Measurements from ENCODE around the gene CCNK. TPM values are rescaled to one million over a fixed set of nuclear protein-coding genes. Genes with fewer than 3 reads are reported as not detected.

The CCNK gene
- total and polyA plus RNA-seq, 2 of the 13 experiments (the other 11 are each of a cell fraction or from before 2014, with no cell fraction given) = 4.9 to 9.7 TPM

DNA sequence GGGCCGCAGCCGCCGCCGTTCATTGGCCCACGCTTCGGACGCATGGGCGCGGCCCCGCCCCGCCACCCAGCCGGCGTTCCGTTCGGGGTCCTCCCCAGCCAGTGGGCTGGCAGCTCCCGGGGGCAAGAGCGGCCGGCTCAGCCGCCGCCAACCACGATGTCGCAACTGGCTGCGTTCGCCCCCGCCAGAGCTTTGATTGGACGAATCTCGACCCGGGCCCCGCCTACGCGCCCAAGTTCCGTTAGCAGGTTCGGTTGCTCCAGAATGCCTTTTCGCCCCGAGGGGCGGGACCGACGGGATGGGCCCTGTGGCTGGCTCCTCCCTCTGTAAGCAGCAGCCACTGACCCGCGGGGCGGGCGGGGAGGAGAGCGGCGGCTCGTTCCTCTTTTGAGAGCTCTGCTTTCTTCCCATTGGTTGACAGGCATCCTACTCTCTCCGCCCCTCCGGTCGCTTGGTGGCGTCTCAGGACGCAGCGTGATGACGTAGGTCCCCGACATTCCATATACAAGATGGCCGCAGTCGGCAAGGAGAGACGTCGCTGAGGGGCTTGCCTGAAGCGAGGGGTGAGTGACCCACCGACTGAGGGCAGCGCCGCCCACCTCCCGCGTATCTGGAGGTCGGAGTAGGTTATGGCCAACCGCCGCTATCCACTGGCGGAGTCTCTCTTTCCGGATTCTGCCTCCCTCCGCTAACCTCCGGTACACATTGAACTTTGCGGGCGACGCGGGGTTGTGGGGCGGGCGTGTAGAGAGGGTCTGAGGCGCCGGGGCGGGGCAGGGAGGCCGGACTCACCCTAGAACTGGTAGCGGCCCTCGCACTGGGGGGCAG lies at the start of gene CCNK (continued):
- TF ChIP-seq, protein P1, sequence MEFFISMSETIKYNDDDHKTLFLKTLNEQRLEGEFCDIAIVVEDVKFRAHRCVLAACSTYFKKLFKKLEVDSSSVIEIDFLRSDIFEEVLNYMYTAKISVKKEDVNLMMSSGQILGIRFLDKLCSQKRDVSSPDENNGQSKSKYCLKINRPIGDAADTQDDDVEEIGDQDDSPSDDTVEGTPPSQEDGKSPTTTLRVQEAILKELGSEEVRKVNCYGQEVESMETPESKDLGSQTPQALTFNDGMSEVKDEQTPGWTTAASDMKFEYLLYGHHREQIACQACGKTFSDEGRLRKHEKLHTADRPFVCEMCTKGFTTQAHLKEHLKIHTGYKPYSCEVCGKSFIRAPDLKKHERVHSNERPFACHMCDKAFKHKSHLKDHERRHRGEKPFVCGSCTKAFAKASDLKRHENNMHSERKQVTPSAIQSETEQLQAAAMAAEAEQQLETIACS (CRISPR knock-in tag; IDR thresholded peaks at IDR 0.05) = no peak
- TF ChIP-seq, protein P2, sequence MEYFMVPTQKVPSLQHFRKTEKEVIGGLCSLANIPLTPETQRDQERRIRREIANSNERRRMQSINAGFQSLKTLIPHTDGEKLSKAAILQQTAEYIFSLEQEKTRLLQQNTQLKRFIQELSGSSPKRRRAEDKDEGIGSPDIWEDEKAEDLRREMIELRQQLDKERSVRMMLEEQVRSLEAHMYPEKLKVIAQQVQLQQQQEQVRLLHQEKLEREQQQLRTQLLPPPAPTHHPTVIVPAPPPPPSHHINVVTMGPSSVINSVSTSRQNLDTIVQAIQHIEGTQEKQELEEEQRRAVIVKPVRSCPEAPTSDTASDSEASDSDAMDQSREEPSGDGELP (IDR thresholded peaks at IDR 0.05; ENCODE audit: borderline replicate concordance, low read depth) = peak; percentile 30; the same call in 1 of the 2 replicates
- TF ChIP-seq ZNF691 (CRISPR knock-in tag; IDR thresholded peaks at IDR 0.05; ENCODE audit: borderline replicate concordance, low read depth) = 0 out of 2 replicates have a peak, but pooled peaks have one; percentile 45
- peak; percentile 56; the same call in 1 of the 2 replicates for TF ChIP-seq DMAP1 (CRISPR knock-in tag; IDR thresholded peaks at IDR 0.05)
- TF ChIP-seq, protein P3, sequence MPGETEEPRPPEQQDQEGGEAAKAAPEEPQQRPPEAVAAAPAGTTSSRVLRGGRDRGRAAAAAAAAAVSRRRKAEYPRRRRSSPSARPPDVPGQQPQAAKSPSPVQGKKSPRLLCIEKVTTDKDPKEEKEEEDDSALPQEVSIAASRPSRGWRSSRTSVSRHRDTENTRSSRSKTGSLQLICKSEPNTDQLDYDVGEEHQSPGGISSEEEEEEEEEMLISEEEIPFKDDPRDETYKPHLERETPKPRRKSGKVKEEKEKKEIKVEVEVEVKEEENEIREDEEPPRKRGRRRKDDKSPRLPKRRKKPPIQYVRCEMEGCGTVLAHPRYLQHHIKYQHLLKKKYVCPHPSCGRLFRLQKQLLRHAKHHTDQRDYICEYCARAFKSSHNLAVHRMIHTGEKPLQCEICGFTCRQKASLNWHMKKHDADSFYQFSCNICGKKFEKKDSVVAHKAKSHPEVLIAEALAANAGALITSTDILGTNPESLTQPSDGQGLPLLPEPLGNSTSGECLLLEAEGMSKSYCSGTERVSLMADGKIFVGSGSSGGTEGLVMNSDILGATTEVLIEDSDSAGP (CRISPR knock-in tag; IDR thresholded peaks at IDR 0.05; ENCODE audit: borderline replicate concordance) = peak; percentile 83; the same call in 1 of the 2 replicates
- peak; percentile 87; the same call in 1 of the 2 replicates for TF ChIP-seq ZNF280B (CRISPR knock-in tag; IDR thresholded peaks at IDR 0.05; ENCODE audit: borderline replicate concordance)
- TF ChIP-seq RFXANK (CRISPR knock-in tag; IDR thresholded peaks at IDR 0.05) = peak; percentile 87
- TF ChIP-seq, protein P4, sequence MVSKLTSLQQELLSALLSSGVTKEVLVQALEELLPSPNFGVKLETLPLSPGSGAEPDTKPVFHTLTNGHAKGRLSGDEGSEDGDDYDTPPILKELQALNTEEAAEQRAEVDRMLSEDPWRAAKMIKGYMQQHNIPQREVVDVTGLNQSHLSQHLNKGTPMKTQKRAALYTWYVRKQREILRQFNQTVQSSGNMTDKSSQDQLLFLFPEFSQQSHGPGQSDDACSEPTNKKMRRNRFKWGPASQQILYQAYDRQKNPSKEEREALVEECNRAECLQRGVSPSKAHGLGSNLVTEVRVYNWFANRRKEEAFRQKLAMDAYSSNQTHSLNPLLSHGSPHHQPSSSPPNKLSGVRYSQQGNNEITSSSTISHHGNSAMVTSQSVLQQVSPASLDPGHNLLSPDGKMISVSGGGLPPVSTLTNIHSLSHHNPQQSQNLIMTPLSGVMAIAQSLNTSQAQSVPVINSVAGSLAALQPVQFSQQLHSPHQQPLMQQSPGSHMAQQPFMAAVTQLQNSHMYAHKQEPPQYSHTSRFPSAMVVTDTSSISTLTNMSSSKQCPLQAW (CRISPR knock-in tag; IDR thresholded peaks at IDR 0.05) = peak; percentile 76; the same call in 1 of the 2 replicates
- TF ChIP-seq NR2C2 (CRISPR knock-in tag; IDR thresholded peaks at IDR 0.05; ENCODE audit: borderline replicate concordance) = peak; percentile 84
- TF ChIP-seq SP4 (CRISPR knock-in tag; IDR thresholded peaks at IDR 0.05) = peak; percentile 98
- no peak for TF ChIP-seq ZSCAN21 (CRISPR knock-in tag; IDR thresholded peaks at IDR 0.05; ENCODE audit: borderline replicate concordance)
- 0 out of 2 replicates have a peak, but pooled peaks have one; percentile 59 for TF ChIP-seq HOXA5 (CRISPR knock-in tag; IDR thresholded peaks at IDR 0.05)
- TF ChIP-seq ZNF530 (CRISPR knock-in tag; IDR thresholded peaks at IDR 0.05; ENCODE audit: low read depth) = no peak
- TF ChIP-seq ELF1 (CRISPR knock-in tag; IDR thresholded peaks at IDR 0.05) = peak; percentile 75
- no peak; the same call in 1 of the 2 replicates for TF ChIP-seq NCOR1 (IDR thresholded peaks at IDR 0.05; ENCODE audit: borderline replicate concordance, low read length)
- no peak for TF ChIP-seq ZNF12 (CRISPR knock-in tag; IDR thresholded peaks at IDR 0.05)

Measured in HepG2 (cell line).